Astrocyte of the cerebellum (primary cell): ENCODE data around the gene MEST.

Source experiments
- DNase-seq: peaks from one replicate; pipeline ENCODE4 v3.0.0-alpha.2; 2011; ENCODE audit warnings: low read depth
- H3K4me3 ChIP-seq: 2 replicates; pipeline ENCODE4 v1.5.1; 2011; ENCODE audit warnings: mild to moderate bottlenecking, low read depth, low read length, moderate library complexity
- in situ Hi-C: cut with HindIII; loops from 2 replicates; pipeline ENCODE4 v1.10.0; 2017; ENCODE audit warnings: low sequenced_read_pairs
- TF ChIP-seq, protein P1 (sequence below): IDR thresholded peaks from 2 replicates; pipeline ENCODE4 v1.5.1; 2012; ENCODE audit warnings: low read length, low read depth, moderate library complexity, mild to moderate bottlenecking; ENCODE audit errors: missing control alignments

Gene MEST

DNA sequence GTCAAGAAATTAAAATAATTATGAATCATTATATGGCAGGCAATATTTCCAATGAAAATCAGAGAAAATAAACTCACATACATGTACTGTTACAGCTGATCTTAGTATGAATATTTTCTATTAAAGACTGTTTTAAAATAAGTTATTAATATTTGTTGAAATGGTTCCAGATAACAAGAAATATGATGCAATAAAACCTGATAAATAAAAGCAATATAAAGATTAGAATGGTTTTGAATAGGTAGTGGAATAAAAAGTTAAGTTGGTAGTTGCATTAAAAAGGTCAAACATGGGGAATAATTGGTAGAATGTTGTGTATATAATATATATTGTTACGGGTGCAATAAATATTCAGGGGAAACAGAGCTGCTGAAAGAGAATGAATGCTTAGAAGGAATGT, 52.5 kb downstream of the MEST start:
- no peak overlapping the region for H3K4me3 ChIP-seq
- TF ChIP-seq, protein P1, sequence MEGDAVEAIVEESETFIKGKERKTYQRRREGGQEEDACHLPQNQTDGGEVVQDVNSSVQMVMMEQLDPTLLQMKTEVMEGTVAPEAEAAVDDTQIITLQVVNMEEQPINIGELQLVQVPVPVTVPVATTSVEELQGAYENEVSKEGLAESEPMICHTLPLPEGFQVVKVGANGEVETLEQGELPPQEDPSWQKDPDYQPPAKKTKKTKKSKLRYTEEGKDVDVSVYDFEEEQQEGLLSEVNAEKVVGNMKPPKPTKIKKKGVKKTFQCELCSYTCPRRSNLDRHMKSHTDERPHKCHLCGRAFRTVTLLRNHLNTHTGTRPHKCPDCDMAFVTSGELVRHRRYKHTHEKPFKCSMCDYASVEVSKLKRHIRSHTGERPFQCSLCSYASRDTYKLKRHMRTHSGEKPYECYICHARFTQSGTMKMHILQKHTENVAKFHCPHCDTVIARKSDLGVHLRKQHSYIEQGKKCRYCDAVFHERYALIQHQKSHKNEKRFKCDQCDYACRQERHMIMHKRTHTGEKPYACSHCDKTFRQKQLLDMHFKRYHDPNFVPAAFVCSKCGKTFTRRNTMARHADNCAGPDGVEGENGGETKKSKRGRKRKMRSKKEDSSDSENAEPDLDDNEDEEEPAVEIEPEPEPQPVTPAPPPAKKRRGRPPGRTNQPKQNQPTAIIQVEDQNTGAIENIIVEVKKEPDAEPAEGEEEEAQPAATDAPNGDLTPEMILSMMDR: no peak
- DNase-seq: no peak
- in situ Hi-C loops: loop anchor here (10.0 kb wide), 1 partner anchor 70 kb away; no protein-coding TSS in a partner anchor

DNA sequence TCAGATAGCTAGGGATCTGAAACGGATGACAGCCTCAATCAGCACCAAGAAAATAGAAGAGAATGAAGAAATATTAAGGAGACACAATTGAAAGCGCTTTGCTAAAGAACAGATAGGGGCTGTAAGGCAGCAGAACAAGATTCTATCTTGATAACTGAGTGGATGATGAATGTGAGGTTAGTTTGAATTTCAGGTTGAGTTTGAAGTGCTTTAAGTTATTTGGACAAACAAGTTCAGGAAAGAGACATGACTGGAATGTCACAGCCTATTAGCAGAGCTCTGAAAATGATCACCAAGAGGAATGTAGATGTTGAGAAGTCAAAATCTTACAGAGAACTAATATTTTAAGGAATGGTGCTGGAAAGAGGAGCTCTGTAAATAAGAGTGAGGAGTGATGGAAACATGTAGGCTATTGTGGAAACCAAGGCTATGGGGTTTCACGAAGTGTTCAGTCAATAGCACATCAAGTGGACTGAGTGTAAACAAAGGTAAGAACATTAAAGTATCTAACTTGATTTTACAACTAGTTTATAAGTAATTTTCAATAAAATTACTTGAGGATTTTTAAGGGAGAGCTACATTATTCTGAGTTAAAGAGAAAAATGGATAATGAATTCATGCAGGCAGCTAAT, 61.6 kb downstream of the MEST start:
- TF ChIP-seq, protein P1: no peak
- no peak overlapping the region for H3K4me3 ChIP-seq
- in situ Hi-C loops: no loop called here
- DNase-seq: no peak

DNA sequence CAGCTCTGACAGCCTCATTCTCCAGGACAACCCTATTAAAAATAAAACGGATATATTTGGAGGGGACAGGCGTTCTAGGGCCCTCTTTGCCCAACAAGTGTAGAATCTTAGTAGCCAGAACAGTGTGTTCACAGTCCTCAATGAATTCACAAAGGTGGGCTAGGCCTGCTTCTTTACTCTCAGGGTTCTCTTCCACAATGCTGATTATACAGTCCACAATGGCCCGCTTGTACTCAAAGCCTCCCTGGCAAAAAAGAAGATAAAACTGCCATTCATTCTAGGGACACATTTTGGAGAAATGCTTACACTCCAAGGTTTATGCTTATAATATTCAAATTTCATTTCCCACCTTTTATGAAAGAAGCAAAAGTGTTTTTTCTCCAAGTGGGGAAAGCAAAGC, 62.6 kb downstream of the MEST start:
- TF ChIP-seq, protein P1: no peak
- H3K4me3 ChIP-seq: no peak overlapping the region

More for the DNA sequence above, 62.6 kb downstream of the MEST start:
- in situ Hi-C loops: no loop called here
- DNase-seq: no peak
